ENCODE results near the gene GTPBP4. TPM values are rescaled to one million over a fixed set of nuclear protein-coding genes. Genes with fewer than 3 reads are reported as not detected.
A peak's percentile ranks its signal among the peaks of the same experiment; 100 is the strongest.
"Not testable (repeated sequence)": the region's sequence is repeated elsewhere in the genome, so short reads cannot be mapped to it uniquely, and the experiment has no call there.

GTPBP4 gene
- polyA plus RNA-seq, 2 of the 4 experiments (the other 2 are of a cell fraction): 67.8 to 104 TPM

DNA sequence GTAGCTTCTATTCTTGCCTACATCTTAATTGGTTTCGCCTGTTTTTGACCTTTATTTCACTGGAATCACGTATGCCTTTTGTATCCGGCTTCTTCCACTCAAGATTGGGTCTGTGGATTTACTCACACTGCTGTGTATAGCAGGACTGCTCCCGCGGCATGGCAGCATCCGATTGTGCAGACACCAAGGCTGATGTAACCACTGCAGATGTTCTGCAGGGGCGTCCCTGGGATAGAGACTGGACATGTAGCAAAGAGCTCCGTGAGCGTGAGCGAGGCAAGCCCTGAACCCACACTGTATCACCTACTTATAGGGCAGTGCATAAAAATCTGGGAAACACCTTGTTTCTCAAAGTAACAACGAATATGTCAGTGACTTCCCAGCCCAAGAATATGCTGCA is 48.9 kb downstream of the GTPBP4 start:
- WGBS (ENCODE audit: missing lambda C conversion rate): 87% methylated on average over 11 of the region's 11 CpGs
- Histone ChIP-seq H3K4me1 (no peaks in the 10 kb centered on the region), H3K4me2 (no peak overlapping the region), H3K9me3 (no peaks in the 10 kb centered on the region), H3K27ac (no peak overlapping the region), H3K4me3 (no peak overlapping the region)
- no peak for DNase-seq (ENCODE audit: low read depth in 1 of 2, low spot score in 1 of 2)
- CTCF ChIA-PET: interaction anchor here (1.5 to 2.9 kb wide), 4 partner anchors 11 to 48 kb away, joined by 3 to 6 read pairs (median 4); partner anchors contain the start of gene WDR37
- FAIRE-seq: no peak
- ATAC-seq: peak in 1 of 2 experiments; percentile 51; a peak in 3 of 6 replicates
- no peak for TF ChIP-seq CBX2 (IDR thresholded peaks at IDR 0.05; ENCODE audit: borderline replicate concordance, low read depth)
- POLR2A ChIA-PET: interaction anchor here (3.1 kb wide), 1 partner anchor 12 kb away, joined by 13 read pairs; the partner anchor contains the start of gene IDI1

DNA sequence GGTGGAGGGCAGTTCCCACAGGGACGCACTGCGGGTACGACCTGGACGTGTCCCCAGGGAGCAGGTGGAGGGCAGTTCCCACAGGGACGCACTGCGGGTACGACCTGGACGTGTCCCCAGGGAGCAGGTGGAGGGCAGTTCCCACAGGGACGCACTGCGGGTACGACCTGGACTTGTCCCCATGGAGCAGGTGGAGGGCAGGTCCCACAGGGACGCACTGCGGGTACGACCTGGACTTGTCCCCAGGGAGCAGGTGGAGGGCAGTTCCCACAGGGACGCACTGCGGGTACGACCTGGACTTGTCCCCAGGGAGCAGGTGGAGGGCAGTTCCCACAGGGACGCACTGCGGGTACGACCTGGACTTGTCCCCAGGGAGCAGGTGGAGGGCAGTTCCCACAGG is 50.5 kb downstream of the GTPBP4 start:
- H3K9me3 ChIP-seq; POLR2A ChIA-PET; H3K4me1 ChIP-seq; FAIRE-seq; H3K4me3 ChIP-seq; H3K4me2 ChIP-seq; CTCF ChIA-PET; H3K27ac ChIP-seq; DNase-seq (ENCODE audit: low read depth in 1 of 2, low spot score in 1 of 2); ATAC-seq: not testable (repeated sequence)
- WGBS (ENCODE audit: missing lambda C conversion rate): no CpG with 5 or more reads among the region's 20 CpGs

DNA sequence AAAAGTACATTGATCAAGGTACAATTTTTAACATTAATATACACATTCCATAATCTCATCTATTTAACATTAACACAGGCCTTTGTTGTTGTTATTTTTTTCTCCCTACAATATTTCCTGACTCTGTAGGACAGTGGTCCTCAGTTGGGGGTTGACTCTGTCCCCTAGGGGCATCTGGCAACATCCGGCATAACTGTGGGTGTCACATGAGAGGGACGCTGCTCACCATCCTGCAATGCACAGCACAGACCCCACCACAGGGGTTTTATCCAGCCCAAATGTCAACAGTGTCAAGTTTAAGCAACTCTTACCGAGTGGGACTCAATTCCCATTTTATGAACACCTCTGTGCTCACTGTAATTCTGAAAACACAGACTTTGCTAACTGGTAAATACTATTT is 51.9 kb downstream of the GTPBP4 start:
- no peak for ATAC-seq

DNA sequence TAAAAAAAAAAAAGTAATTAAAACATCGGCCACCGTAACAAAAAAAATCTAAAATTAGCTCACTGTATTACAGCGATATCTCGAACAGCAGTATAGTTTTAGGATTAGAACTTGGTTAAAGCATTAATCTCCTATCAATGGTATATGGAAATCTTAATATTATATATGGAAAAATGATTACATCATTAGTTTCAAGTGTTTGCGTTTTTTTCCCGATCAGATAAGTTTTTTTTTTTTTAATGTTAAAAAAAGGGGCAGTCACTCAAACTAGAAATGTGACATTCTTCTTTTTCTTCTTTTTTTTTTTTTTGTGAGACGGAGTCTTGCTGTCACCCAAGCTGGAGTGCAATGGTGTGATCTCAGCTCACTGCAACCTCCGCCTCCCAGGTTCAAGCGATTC is 53.3 kb downstream of the GTPBP4 start:
- Histone ChIP-seq H3K4me3 (no peak overlapping the region), H3K4me1 (no peaks in the 10 kb centered on the region), H3K4me2 (no peak overlapping the region), H3K27ac (no peak overlapping the region), H3K9me3 (no peaks in the 10 kb centered on the region)
- no peak for ATAC-seq
- DNase-seq (ENCODE audit: low read depth in 1 of 2, low spot score in 1 of 2): no peak
- POLR2A ChIA-PET: interaction anchor here (0.7 to 0.8 kb wide), 2 partner anchors 8 to 112 kb away, joined by 3 to 5 read pairs; partner anchors contain the start of gene IDI1
- CTCF ChIA-PET: no interaction called here
- no peak for TF ChIP-seq ZSCAN20 (CRISPR knock-in tag; IDR thresholded peaks at IDR 0.05)
- TF ChIP-seq FOSL2 (IDR thresholded peaks at IDR 0.05): no peak
- no peak for TF ChIP-seq FOSL2 (CRISPR knock-in tag; IDR thresholded peaks at IDR 0.05)
- TF ChIP-seq, protein P1, sequence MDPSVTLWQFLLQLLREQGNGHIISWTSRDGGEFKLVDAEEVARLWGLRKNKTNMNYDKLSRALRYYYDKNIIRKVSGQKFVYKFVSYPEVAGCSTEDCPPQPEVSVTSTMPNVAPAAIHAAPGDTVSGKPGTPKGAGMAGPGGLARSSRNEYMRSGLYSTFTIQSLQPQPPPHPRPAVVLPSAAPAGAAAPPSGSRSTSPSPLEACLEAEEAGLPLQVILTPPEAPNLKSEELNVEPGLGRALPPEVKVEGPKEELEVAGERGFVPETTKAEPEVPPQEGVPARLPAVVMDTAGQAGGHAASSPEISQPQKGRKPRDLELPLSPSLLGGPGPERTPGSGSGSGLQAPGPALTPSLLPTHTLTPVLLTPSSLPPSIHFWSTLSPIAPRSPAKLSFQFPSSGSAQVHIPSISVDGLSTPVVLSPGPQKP (IDR thresholded peaks at IDR 0.05; ENCODE audit: low read depth, low read length): no peak
- no peak for TF ChIP-seq EHF (CRISPR knock-in tag; IDR thresholded peaks at IDR 0.05)
- TF ChIP-seq KDM5A (IDR thresholded peaks at IDR 0.05): no peak
- TF ChIP-seq CHD4 (IDR thresholded peaks at IDR 0.05; ENCODE audit: borderline replicate concordance): no peak
- no peak for TF ChIP-seq HOXA7 (CRISPR knock-in tag; IDR thresholded peaks at IDR 0.05)
- no peak for TF ChIP-seq ESRRA (IDR thresholded peaks at IDR 0.05; ENCODE audit: borderline replicate concordance, low read length)
- FAIRE-seq: no peak
- 92% methylated on average over 9 of the region's 9 CpGs for WGBS (ENCODE audit: missing lambda C conversion rate)

More for the DNA sequence above, 51.9 kb downstream of the GTPBP4 start:
- Histone ChIP-seq H3K27ac (no peak overlapping the region), H3K4me1 (no peaks in the 10 kb centered on the region), H3K9me3 (no peaks in the 10 kb centered on the region), H3K4me3 (no peak overlapping the region), H3K4me2 (no peak overlapping the region)
- DNase-seq (ENCODE audit: low read depth in 1 of 2, low spot score in 1 of 2) (no peak), FAIRE-seq (no peak)
- POLR2A ChIA-PET: no interaction called here
- CTCF ChIA-PET: no interaction called here
- 90% methylated on average over 3 of the region's 3 CpGs for WGBS (ENCODE audit: missing lambda C conversion rate)
- TF ChIP-seq FOSL2 (IDR thresholded peaks at IDR 0.05) (no peak), FOSL2 (CRISPR knock-in tag; IDR thresholded peaks at IDR 0.05) (no peak), SREBF2 (IDR thresholded peaks at IDR 0.05) (no peak), MYC (IDR thresholded peaks at IDR 0.05; ENCODE audit: borderline replicate concordance, low read length) (no peak), CHD2 (IDR thresholded peaks at IDR 0.05; ENCODE audit: low read length, partially characterized antibody) (no peak), FOXS1 (CRISPR knock-in tag; IDR thresholded peaks at IDR 0.05) (no peak), JUNB (IDR thresholded peaks at IDR 0.05) (no peak), MAFK (IDR thresholded peaks at IDR 0.05; ENCODE audit: partially characterized antibody) (no peak), ZC3H11A (IDR thresholded peaks at IDR 0.05) (no peak), HOXB13 (CRISPR knock-in tag; IDR thresholded peaks at IDR 0.05; ENCODE audit: low read depth) (no peak)
- TF ChIP-seq, protein P2, sequence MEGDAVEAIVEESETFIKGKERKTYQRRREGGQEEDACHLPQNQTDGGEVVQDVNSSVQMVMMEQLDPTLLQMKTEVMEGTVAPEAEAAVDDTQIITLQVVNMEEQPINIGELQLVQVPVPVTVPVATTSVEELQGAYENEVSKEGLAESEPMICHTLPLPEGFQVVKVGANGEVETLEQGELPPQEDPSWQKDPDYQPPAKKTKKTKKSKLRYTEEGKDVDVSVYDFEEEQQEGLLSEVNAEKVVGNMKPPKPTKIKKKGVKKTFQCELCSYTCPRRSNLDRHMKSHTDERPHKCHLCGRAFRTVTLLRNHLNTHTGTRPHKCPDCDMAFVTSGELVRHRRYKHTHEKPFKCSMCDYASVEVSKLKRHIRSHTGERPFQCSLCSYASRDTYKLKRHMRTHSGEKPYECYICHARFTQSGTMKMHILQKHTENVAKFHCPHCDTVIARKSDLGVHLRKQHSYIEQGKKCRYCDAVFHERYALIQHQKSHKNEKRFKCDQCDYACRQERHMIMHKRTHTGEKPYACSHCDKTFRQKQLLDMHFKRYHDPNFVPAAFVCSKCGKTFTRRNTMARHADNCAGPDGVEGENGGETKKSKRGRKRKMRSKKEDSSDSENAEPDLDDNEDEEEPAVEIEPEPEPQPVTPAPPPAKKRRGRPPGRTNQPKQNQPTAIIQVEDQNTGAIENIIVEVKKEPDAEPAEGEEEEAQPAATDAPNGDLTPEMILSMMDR (IDR thresholded peaks at IDR 0.05): no peak
- TF ChIP-seq, protein P1 (IDR thresholded peaks at IDR 0.05; ENCODE audit: low read depth, low read length): no peak
- TF ChIP-seq, protein P3, sequence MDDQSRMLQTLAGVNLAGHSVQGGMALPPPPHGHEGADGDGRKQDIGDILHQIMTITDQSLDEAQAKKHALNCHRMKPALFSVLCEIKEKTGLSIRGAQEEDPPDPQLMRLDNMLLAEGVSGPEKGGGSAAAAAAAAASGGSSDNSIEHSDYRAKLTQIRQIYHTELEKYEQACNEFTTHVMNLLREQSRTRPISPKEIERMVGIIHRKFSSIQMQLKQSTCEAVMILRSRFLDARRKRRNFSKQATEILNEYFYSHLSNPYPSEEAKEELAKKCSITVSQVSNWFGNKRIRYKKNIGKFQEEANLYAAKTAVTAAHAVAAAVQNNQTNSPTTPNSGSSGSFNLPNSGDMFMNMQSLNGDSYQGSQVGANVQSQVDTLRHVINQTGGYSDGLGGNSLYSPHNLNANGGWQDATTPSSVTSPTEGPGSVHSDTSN (IDR thresholded peaks at IDR 0.05): no peak
- TF ChIP-seq, protein P4, sequence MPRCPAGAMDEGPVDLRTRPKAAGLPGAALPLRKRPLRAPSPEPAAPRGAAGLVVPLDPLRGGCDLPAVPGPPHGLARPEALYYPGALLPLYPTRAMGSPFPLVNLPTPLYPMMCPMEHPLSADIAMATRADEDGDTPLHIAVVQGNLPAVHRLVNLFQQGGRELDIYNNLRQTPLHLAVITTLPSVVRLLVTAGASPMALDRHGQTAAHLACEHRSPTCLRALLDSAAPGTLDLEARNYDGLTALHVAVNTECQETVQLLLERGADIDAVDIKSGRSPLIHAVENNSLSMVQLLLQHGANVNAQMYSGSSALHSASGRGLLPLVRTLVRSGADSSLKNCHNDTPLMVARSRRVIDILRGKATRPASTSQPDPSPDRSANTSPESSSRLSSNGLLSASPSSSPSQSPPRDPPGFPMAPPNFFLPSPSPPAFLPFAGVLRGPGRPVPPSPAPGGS (IDR thresholded peaks at IDR 0.05): no peak
